HepG2 (cell line): Measurements from ENCODE around the gene PDZD2.

Experiments used
- MXI1 ChIP-seq: IDR thresholded peaks from 3 replicates; pipeline ENCODE4 v1.6.1; 2012; ENCODE audit warnings: low read depth, low read length, inconsistent platforms, borderline replicate concordance
- POLR2A ChIP-seq, 2 experiments: IDR thresholded peaks; 2 replicates each; pipeline ENCODE4 v1.6.1; 2011; ENCODE audit warnings: low read depth in 2 of 2, low read length in 2 of 2, mild to moderate bottlenecking in 1 of 2, moderate library complexity in 1 of 2; ENCODE audit not compliant: insufficient read depth in 1 of 2
- SP1 ChIP-seq, 2 experiments: fragments of 450-650 bp in 1 of 2; sonication (generic) in 1 of 2; formaldehyde crosslinking in 1 of 2; IDR thresholded peaks; 2 replicates each; pipeline versions ENCODE4 v1.4.0 to v1.6.1; 2016 to 2020; ENCODE audit warnings: missing genetic modification reagents in 1 of 2
- TBL1XR1 ChIP-seq: fragments of 150-350 bp; IDR thresholded peaks from 2 replicates; pipeline ENCODE4 v1.6.1; 2014; ENCODE audit warnings: borderline replicate concordance, low read length; ENCODE audit not compliant: partially characterized antibody
- TP53 ChIP-seq: sonication (generic); formaldehyde crosslinking; conservative IDR thresholded peaks from 2 replicates; pipeline ENCODE4 v1.4.0; 2020; ENCODE audit warnings: missing genetic modification reagents
- TF ChIP-seq, protein P1 (sequence below): sonication (generic); formaldehyde crosslinking; conservative IDR thresholded peaks from 2 replicates; pipeline ENCODE4 v1.8.0; 2022; ENCODE audit warnings: missing genetic modification reagents
- TF ChIP-seq, protein P2 (sequence below): sonication (generic); formaldehyde crosslinking; IDR thresholded peaks from 2 replicates; pipeline ENCODE4 v1.5.0; 2020; ENCODE audit warnings: mild to moderate bottlenecking, missing genetic modification reagents, moderate library complexity
- TF ChIP-seq, protein P3 (sequence below): IDR thresholded peaks from 2 replicates; pipeline ENCODE4 v1.6.1; 2012; ENCODE audit warnings: low read length, improper control_type of control experiment

DNA sequence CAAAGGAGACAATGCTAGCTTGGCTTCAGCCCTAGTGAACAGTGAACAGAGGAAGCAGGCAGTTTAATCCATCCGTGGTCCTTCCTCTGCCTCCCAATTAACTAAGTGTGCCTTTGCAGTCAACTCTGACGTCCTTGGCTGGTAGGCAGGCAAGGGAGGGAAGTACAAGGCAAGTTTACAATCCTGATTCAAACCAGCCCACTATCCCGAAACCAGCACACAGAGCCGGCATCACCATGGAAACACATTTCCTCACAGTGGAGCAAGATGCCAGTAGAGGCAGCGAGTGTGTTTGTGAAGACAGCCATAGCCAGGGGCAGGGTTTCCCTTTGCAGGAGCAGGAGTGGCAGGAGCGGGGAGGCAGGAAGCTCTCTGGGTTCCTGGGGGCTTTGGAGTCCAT, 461.3 kb downstream of the PDZD2 start:
- TF ChIP-seq TP53 (CRISPR knock-in tag) (no peak), SP1 (IDR thresholded peaks at IDR 0.05) (no peak), SP1 (CRISPR knock-in tag; IDR thresholded peaks at IDR 0.05) (no peak), TBL1XR1 (no peak), MXI1 (no peak), POLR2A (IDR thresholded peaks at IDR 0.05; ENCODE audit: insufficient read depth in 1 of 2, low read depth in 2 of 2, low read length in 2 of 2) (no peak)
- TF ChIP-seq, protein P1, sequence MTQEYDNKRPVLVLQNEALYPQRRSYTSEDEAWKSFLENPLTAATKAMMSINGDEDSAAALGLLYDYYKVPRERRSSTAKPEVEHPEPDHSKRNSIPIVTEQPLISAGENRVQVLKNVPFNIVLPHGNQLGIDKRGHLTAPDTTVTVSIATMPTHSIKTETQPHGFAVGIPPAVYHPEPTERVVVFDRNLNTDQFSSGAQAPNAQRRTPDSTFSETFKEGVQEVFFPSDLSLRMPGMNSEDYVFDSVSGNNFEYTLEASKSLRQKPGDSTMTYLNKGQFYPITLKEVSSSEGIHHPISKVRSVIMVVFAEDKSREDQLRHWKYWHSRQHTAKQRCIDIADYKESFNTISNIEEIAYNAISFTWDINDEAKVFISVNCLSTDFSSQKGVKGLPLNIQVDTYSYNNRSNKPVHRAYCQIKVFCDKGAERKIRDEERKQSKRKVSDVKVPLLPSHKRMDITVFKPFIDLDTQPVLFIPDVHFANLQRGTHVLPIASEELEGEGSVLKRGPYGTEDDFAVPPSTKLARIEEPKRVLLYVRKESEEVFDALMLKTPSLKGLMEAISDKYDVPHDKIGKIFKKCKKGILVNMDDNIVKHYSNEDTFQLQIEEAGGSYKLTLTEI = no peak
- TF ChIP-seq, protein P2, sequence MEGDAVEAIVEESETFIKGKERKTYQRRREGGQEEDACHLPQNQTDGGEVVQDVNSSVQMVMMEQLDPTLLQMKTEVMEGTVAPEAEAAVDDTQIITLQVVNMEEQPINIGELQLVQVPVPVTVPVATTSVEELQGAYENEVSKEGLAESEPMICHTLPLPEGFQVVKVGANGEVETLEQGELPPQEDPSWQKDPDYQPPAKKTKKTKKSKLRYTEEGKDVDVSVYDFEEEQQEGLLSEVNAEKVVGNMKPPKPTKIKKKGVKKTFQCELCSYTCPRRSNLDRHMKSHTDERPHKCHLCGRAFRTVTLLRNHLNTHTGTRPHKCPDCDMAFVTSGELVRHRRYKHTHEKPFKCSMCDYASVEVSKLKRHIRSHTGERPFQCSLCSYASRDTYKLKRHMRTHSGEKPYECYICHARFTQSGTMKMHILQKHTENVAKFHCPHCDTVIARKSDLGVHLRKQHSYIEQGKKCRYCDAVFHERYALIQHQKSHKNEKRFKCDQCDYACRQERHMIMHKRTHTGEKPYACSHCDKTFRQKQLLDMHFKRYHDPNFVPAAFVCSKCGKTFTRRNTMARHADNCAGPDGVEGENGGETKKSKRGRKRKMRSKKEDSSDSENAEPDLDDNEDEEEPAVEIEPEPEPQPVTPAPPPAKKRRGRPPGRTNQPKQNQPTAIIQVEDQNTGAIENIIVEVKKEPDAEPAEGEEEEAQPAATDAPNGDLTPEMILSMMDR (CRISPR knock-in tag) = no peak
- TF ChIP-seq, protein P3, sequence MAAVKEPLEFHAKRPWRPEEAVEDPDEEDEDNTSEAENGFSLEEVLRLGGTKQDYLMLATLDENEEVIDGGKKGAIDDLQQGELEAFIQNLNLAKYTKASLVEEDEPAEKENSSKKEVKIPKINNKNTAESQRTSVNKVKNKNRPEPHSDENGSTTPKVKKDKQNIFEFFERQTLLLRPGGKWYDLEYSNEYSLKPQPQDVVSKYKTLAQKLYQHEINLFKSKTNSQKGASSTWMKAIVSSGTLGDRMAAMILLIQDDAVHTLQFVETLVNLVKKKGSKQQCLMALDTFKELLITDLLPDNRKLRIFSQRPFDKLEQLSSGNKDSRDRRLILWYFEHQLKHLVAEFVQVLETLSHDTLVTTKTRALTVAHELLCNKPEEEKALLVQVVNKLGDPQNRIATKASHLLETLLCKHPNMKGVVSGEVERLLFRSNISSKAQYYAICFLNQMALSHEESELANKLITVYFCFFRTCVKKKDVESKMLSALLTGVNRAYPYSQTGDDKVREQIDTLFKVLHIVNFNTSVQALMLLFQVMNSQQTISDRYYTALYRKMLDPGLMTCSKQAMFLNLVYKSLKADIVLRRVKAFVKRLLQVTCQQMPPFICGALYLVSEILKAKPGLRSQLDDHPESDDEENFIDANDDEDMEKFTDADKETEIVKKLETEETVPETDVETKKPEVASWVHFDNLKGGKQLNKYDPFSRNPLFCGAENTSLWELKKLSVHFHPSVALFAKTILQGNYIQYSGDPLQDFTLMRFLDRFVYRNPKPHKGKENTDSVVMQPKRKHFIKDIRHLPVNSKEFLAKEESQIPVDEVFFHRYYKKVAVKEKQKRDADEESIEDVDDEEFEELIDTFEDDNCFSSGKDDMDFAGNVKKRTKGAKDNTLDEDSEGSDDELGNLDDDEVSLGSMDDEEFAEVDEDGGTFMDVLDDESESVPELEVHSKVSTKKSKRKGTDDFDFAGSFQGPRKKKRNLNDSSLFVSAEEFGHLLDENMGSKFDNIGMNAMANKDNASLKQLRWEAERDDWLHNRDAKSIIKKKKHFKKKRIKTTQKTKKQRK = no peak
